NCI-H82 (cell line): ENCODE data around the gene TM9SF4.
"Not testable (repeated sequence)": the region's sequence is repeated elsewhere in the genome, so short reads cannot be mapped to it uniquely, and the experiment has no call there.

Experiments
- DNase-seq: peaks from one replicate; lab custom pipeline; 2025; lab: John Stamatoyannopoulos, UW

Gene TM9SF4

DNA sequence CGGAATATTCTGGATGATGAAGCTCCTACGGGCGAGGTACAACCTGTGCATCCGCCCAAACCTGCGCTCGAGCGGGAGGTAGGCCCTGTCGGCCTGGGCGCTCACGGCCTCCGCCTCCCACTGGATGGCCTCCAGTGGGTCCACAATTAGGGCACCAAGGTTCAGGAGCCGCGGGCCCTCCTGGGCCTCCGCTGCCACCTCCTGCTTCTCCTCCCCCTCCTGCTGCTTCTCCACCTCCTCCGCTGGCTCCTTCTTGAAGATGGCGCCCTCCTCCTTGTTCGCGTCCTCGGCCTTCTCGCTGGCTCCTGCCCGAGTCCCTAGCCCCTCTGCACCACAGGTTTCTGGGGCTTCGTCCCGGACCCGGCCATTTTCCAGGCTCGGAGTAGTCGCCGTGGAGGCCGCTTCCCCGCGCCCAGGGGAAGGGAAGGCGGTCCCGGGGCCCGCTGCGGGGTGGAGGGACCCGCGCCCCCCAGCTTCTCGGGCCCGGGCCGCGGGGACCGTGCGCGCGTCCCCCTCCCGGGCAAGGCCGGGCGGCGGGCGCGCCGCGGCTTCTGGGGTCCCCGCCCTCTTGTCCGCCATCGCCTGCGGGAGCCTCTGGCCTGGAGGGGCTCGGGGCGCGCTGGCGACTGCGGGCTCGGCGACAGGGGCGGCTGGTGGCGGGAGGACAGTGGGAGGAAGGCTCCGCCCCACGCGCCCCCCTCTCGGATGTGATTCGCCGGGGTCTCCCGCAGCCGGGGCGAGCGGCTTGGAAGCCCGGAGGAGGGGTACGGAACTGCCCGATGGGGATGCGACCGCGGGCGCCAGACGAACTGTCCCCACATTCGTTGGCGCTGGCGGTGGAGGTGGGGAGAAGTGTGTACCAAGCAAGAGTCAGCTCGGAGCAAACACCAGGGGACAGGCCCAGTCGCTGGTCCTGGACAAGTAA, 80.4 kb downstream of the TM9SF4 start:
- DNase-seq = peak; percentile 67

- DNase-seq = peak; percentile 64
These were observed 81.3 kb downstream of the TM9SF4 start for GRCh38 chr20:32190616-32191415.

DNA sequence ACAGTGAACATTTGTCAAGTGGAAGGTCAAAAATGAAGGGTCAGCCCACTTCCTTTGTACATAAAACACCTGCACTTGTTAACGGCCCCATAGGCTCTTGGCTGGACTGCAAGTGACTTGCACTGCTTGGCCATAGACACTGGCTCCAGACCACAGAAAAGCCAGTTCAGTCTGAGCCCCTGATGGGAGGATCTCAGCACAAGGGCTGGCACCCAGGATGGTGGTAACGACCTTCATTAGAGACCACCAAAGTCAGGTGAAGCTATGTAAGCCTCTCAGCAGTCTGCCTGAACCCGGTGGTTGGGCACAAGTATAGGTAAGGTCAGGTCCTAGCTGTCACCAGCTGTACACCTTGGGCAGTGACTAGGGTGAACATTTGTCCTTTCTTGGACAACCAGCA, 81.9 kb downstream of the TM9SF4 start:
- no peak for DNase-seq

GRCh38 chr20:32191873-32192272, 82.4 kb downstream of the TM9SF4 start:
- DNase-seq = no peak

DNA sequence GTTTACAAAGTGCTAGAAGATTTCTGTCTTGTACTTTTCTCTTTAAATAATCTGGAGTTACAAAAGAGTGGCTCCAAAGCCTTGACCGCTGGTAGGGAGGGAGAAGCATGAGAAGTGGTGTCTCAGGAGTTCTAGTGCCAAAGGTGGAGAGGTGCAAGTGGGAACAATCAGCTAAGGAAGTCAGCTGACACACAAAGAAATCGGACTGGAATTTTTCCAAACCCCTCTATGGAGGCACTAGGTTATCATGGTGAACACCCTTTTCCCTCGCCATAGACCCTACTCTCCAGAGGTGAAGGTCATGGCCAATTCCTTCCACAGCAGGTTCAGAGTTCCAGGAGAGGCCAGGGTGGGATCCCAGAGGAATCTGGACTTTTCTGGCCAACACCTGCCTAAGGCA, 83.2 kb downstream of the TM9SF4 start:
- DNase-seq = no peak

GRCh38 chr20:32193336-32193735, 83.8 kb downstream of the TM9SF4 start:
- not testable (repeated sequence) for DNase-seq

DNA sequence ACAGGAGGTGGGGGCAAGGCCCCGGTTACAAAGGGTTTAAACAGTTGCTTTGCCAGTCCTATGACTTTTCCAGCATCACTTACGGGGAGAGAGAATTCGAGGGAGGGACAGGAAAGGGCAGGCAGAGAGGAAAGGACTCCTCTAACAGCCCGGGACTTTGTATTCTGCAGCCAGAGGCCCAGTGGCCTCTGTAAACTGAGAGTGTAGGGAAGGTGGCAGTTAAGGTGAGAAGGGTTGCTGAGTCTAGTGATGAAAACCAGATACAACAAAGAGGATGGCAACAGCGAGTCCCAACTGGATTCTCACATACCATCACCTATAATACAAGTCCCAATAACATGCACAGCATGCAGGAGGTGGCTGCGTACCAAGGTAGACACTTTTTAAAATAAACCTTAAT, 84.5 kb downstream of the TM9SF4 start:
- no peak for DNase-seq

DNA sequence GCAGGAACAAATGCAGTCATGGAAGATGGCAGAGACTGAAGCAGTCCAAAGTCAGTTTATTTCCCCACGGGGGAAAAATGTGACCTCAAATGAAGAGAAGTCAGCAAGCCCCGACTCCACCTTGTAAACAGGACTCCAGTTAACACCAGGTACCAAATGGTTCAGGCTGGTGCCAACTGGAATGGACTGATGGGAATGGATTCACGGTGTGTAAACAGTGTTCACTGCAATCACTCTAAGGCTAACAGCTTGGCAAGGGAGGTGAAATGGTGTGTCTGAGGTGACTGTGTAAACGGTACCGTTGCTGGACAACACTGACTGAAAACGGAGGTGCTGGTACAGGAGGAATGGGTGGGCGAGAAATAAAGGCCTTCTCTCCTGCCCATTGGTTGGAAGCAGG, 86.1 kb downstream of the TM9SF4 start:
- no peak for DNase-seq

DNA sequence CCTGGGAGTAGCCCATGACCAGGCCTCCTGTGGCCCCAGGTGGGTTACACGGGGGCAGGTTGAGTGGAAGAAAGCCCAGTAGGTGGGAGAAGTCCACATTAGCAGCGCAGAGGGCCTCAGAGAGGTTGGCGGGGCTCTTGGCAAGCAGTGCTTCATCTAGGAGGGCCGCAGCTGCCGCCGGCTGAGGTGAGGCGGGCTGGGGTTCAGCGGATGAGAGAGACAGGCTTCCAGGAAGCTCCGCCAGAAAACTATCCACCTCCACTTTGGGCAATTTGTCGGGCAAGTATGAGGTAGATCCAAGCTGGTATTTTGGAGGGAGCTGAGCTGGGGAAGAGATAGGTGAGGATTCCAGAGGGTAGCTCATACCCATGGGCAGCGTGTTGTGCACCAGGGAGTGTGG, 87.1 kb downstream of the TM9SF4 start:
- DNase-seq = not testable (repeated sequence)

DNA sequence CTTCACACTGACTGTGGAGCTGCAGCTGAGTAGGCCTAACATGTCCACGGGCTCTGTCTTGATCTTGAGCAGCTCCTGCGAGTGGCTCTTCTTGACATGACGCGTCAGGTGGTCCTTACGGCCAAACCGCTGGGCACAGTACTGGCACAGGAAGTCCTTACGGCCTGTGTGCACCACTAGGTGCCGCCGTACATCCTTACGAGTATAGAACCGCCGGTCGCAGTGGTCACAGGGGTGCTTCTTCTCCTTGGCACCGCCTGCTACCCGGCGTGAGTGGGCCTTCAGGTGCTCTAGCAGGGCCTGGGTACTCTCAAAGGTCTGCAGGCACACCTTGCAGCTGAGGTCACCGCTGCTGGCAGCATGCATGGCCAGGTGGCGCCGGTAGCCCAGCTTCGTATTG, 87.6 kb downstream of the TM9SF4 start:
- not testable (repeated sequence) for DNase-seq

GRCh38 chr20:32199006-32199405, 89.5 kb downstream of the TM9SF4 start:
- no peak for DNase-seq

- DNase-seq = no peak
These were observed 91.9 kb downstream of the TM9SF4 start for GRCh38 chr20:32201296-32201976.

GRCh38 chr20:32201977-32202363, 92.5 kb downstream of the TM9SF4 start:
- DNase-seq = no peak

- peak; percentile 30 for DNase-seq
These were observed 94.1 kb downstream of the TM9SF4 start for GRCh38 chr20:32203356-32204204.

- no peak for DNase-seq
These were observed 94.9 kb downstream of the TM9SF4 start for GRCh38 chr20:32204205-32205109.

DNA sequence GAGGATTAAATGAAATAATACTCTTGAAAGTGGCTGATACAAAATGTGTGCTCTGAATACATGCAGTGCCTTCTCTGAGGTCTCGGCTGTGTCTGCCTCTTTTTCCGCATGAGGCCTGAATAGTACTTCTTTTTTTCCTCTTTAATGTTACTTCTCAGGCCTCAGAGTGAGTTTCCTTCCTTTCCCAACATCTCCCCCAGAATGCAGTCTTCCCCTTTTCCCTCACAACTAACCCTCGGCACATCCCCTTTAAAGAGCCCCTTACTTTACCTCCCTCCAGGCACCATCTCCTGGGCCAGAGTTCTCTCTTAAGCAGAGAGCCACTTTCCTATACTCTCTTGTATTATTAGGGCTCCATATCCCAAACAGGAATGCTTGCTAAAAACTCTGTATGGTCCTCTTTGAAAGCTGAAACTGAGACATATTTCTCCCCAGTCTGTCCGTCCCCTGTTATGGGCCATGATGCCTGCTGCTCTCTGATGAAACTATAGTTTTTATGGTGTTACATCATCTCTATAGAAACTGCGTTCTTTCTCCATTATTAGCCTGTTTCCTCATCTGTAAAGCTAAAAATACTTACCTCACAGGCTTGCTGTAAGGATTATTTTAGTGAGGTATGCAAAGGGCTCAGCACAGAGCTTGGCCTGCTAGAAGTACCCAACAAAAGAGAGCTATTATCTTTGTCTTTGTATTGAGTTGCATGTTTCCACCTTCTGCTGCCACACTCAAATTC, 95.8 kb downstream of the TM9SF4 start:
- DNase-seq = no peak

- DNase-seq = peak; percentile 91
These were observed 96.6 kb downstream of the TM9SF4 start for GRCh38 chr20:32205843-32206759.

DNA sequence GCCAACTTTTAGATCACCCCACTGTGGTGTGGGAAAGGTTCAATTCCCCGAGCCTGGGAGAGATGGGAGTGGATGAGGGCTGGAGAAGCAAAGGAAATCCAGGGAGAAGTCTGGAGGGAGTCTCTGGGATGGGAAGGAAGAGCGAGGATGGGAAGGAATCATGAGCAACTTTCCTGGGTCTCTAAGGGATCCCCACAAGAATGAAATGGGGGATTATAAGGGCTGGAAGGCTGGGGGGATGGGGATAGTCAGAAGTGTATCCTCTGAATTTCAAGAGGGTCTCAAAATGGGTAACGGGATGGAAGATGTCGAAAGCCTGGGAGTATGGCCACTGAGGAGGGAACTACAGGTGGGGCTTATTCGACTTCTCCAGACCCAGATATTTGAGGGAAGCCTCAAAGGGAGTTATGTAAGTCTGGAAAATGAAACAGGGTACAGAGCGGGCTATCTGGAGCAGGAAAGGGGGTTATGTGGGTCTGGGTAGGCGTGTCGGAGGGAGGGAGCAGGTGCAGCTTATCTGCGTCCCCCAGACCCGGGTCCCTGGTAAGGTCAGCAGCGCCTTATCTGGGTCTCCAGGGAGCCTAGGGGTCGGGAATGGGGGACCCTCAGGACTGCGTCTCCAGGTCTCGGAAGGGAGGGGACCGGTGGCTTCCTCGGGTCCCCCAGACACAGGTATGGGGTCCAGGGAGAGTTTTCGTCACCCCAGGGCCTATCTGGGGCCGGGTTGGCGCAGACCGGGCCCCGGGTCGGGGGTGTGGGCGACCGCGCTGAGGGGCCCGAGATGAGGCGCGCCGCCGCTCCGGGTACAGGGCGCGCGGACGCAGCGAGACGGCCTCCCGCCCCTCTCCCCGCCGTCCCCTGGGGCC, 97.5 kb downstream of the TM9SF4 start:
- peak; percentile 43 for DNase-seq
